ENCODE results near the gene HES7.

DNA sequence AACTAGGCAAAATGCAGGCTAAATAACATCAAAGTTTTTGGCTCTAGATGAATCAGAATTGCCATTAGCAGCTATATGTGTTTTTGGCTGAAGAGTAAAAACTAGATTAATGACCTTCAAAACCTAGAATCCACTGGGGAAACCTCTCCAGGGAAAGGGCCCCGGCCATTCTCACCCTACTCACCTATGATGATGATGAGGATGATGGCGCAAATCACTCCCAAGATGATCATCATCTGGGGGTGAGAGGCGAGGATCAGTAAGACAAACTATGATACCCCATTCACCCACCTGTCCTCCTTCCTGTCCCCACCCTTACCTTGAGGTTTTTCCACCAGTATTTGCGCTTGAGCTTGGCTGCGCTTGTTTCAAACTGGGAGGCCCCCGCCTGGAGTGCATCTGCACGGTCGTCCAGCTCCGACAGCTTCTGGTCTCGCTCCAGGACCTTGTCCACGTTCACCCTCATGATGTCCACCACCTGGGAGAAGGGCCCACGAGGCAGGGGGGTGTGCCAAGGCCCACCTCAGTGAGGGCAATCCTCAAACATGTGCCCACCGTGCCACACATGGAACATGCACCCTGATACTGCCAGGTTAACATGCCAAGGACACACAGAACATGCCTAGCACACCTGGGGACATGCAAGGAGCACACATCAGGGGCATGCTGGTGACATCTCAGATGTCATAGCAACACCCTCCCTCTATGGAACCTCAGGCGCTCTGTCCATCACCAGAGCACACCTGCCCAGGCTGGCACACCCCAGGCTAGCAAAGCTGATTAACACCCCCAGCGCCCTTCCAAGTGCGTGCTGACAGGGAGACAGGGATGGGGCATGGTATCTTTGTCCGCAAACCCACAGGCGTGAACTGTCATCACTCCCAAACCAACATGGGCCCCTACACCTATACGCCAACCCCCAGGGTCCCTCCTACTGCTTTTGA is 37.7 kb upstream of the HES7 start:
- TF ChIP-seq CTCF (conservative IDR thresholded peaks at IDR 0.05 in 1 of 2, IDR thresholded peaks at IDR 0.05 in 1 of 2; ENCODE audit: extremely low read depth in 1 of 2, insufficient read depth in 1 of 2, low read depth in 1 of 2, low read length in 2 of 2) (no peak), EZH2 (IDR thresholded peaks at IDR 0.05; ENCODE audit: borderline replicate concordance, low read length) (no peak)
